C4-2B (cell line): ENCODE data around the gene SORCS1.

Experiments
- CTCF ChIP-seq: fragments of 450-650 bp; conservative IDR thresholded peaks from 2 replicates; pipeline ENCODE4 v1.5.1; 2017; ENCODE audit warnings: mild to moderate bottlenecking
- ZFX ChIP-seq: fragments of 450-650 bp; IDR thresholded peaks from 2 replicates; pipeline ENCODE4 v1.6.1; 2017

- TF ChIP-seq CTCF (no peak), ZFX (no peak)
Observed at GRCh38 chr10:106830006-106830405, 334.5 kb downstream of the SORCS1 start.
